HFFc6 (cell line): ENCODE data around the gene PIK3R5. TPM values are rescaled to one million over a fixed set of nuclear protein-coding genes. Genes with fewer than 3 reads are reported as not detected.

Experiments
- DNase-seq: peaks from one replicate; pipeline ENCODE4 v3.0.0-alpha.2; 2018
- H3K27ac Mint-ChIP-seq: 2 replicates; pipeline ENCODE4 v1.8.0; 2020; ENCODE audit warnings: mild to moderate bottlenecking, mixed read lengths
- H3K27me3 Mint-ChIP-seq: 2 replicates; pipeline ENCODE4 v1.8.0; 2021; ENCODE audit warnings: mild to moderate bottlenecking, moderate library complexity, mixed read lengths; ENCODE audit not compliant: insufficient read depth
- H3K36me3 Mint-ChIP-seq: 2 replicates; pipeline ENCODE4 v1.8.0; 2021; ENCODE audit warnings: low read depth, mixed read lengths
- H3K4me1 Mint-ChIP-seq: 2 replicates; pipeline ENCODE4 v1.8.0; 2020; ENCODE audit warnings: low read depth, mixed read lengths
- H3K4me3 Mint-ChIP-seq: 2 replicates; pipeline ENCODE4 v1.8.0; 2020; ENCODE audit warnings: mild to moderate bottlenecking, moderate library complexity, mixed read lengths
- H3K9me3 Mint-ChIP-seq: 2 replicates; pipeline ENCODE4 v1.8.0; 2020; ENCODE audit warnings: mild to moderate bottlenecking, mixed read lengths
- long read RNA-seq: library from polyadenylated mRNA; unstranded; transcript quantifications from one replicate; pipeline ENCODE4 v2.0.0, GENCODE V29; 2019
- total RNA-seq, 6 experiments: library from RNA; stranded (reverse); fragmentation: NEBNext Ultra II Directional; extraction: Animal tissue kit (Norgen Biotek cat#: 25700); gene quantifications; 2 replicates in 1 of 6; 3 replicates in 5 of 6; pipeline ENCODE4 v1.2.3, GENCODE V29; 2021
- TF ChIP-seq, protein P1 (sequence below): fragments of 200-600 bp; sonication (generic); IDR thresholded peaks from 2 replicates; pipeline ENCODE4 v1.5.0; 2021; ENCODE audit warnings: antibody characterized with exemption, mild to moderate bottlenecking

The PIK3R5 gene, protein sequence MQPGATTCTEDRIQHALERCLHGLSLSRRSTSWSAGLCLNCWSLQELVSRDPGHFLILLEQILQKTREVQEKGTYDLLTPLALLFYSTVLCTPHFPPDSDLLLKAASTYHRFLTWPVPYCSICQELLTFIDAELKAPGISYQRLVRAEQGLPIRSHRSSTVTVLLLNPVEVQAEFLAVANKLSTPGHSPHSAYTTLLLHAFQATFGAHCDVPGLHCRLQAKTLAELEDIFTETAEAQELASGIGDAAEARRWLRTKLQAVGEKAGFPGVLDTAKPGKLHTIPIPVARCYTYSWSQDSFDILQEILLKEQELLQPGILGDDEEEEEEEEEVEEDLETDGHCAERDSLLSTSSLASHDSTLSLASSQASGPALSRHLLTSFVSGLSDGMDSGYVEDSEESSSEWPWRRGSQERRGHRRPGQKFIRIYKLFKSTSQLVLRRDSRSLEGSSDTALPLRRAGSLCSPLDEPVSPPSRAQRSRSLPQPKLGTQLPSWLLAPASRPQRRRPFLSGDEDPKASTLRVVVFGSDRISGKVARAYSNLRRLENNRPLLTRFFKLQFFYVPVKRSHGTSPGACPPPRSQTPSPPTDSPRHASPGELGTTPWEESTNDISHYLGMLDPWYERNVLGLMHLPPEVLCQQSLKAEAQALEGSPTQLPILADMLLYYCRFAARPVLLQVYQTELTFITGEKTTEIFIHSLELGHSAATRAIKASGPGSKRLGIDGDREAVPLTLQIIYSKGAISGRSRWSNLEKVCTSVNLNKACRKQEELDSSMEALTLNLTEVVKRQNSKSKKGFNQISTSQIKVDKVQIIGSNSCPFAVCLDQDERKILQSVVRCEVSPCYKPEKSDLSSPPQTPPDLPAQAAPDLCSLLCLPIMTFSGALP
- not detected for total RNA-seq
- long read RNA-seq: 0 reads

DNA sequence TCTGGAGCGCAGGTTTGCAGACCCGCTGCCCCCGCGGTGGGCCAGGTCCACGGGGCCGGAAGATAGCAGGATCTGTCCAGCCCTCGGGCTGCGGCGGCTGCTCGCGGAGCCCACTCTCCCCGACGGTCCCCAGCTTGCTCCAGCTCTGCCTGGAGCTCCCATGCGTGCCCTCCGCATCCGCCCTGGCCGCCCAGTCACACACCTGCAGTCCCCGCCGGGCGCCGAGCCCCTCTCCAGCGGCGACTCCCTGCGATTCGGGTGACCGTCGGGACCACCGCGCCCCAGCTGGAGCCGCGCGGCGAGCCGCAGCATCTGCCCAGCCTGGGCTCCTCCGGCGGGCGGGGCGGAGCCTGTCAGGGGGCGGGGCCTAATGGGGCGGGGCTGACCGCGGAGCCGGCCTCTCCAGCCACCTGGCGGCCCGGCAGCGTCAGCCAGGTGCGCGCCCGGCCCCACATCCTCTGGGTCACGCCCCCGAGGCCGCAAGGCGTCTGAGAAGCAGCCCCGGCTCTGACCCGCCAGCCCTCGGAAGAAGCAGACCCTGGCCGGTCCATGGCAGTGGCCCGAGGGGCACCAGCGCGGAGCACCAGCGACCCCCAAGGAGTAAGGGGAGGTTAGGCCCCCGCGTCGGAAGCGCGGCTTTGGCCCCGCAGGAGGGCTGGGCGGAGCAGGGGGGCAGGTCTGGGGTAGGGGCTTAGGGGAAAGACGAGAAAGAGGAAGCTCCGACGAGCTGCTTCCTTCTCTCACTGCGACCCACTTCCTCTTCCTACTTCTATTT is at the start of gene PIK3R5:
TSS of gene PIK3R5 (minus strand) at position 314 of the 775 bp plus-strand sequence. CDS start 54,213 bp downstream, outside the sequence.
- H3K4me1 Mint-ChIP-seq: no peaks in the 10 kb centered on the region
- H3K36me3 Mint-ChIP-seq: peaks cover 5% of the 10 kb centered on the region
- no peak within 1 kb of the TSS for H3K27ac Mint-ChIP-seq
- H3K4me3 Mint-ChIP-seq: no peak within 1 kb of the TSS
- DNase-seq: no peak
- TF ChIP-seq, protein P1, sequence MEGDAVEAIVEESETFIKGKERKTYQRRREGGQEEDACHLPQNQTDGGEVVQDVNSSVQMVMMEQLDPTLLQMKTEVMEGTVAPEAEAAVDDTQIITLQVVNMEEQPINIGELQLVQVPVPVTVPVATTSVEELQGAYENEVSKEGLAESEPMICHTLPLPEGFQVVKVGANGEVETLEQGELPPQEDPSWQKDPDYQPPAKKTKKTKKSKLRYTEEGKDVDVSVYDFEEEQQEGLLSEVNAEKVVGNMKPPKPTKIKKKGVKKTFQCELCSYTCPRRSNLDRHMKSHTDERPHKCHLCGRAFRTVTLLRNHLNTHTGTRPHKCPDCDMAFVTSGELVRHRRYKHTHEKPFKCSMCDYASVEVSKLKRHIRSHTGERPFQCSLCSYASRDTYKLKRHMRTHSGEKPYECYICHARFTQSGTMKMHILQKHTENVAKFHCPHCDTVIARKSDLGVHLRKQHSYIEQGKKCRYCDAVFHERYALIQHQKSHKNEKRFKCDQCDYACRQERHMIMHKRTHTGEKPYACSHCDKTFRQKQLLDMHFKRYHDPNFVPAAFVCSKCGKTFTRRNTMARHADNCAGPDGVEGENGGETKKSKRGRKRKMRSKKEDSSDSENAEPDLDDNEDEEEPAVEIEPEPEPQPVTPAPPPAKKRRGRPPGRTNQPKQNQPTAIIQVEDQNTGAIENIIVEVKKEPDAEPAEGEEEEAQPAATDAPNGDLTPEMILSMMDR: no peak
- H3K27me3 Mint-ChIP-seq: peaks cover 2% of the 10 kb centered on the region
- peaks cover 44% of the 10 kb centered on the region for H3K9me3 Mint-ChIP-seq

DNA sequence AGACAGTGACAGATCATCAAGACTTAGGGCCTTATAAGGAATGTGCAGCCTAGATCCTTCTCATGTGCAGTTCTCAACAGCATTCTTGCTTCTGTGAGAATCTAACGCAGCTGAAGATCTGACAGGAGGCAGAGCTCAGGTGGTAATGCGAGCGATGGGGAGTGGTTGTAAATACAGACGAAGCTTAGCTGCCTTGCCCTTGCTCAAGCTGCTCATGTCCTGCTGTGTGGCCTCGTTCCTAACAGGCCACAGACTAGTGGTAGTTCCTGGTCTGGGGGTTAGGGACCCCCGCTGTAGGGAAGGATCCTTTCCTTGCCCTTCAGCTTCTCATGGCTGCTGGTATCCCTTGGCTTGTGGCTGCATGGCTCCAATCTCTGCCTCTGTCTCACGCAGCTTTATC is 45.5 kb upstream of the PIK3R5 start:
- Mint-ChIP-seq H3K27me3 (no peaks in the 10 kb centered on the region; the same call in none of the 2 replicates), H3K4me3 (no peak overlapping the region), H3K4me1 (no peaks in the 10 kb centered on the region), H3K9me3 (no peaks in the 10 kb centered on the region; the same call in none of the 2 replicates), H3K36me3 (no peaks in the 10 kb centered on the region), H3K27ac (no peak overlapping the region)
- DNase-seq: no peak
- TF ChIP-seq, protein P1: no peak

DNA sequence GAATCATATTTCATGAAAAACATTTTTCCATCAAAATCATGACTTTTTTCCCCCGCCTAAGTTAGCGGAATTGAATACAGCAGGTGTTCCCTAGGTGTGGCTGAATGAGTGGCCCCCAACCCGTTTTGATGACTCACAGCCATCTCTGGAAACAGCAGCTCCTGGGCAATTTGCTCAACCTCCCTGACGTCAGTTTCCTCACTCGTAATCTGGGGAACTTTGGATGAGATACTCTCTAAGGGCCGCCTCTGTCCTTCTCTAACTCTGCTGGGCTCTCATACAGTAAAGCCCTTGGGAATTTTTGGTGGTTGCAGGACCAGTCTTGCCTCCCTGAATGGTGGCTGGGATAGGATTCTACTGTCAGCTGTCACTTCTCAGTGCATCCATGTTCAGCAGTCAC is 44.2 kb upstream of the PIK3R5 start:
- Mint-ChIP-seq H3K36me3 (0 out of 2 replicates have a peak, but pooled peaks cover 3% of the 10 kb centered on the region), H3K4me1 (no peaks in the 10 kb centered on the region), H3K27ac (no peak overlapping the region), H3K27me3 (peaks cover 7% of the 10 kb centered on the region), H3K9me3 (no peaks in the 10 kb centered on the region; the same call in none of the 2 replicates), H3K4me3 (no peak overlapping the region)
- DNase-seq: no peak
- TF ChIP-seq, protein P1: no peak

DNA sequence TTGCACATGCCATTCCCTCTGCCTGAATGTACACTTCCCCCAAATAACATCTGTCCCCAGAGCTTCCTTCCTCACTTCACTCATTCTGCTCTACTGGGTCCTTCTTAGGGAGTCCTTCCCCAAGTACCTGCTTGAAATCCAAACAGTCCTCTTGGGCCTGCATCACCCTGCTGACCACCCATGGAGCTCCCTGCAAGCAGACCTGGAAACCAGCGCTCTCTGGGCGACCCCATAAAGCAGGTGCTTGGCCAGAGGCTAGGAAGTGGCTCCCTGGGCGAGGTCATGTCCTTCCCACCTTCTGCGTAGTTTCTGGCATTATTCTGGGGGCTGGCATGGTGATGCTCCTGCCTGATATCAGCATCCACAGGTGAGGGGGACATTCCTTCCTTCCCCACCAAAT is 43.6 kb upstream of the PIK3R5 start:
- no peaks in the 10 kb centered on the region for H3K4me1 Mint-ChIP-seq
- H3K9me3 Mint-ChIP-seq: no peaks in the 10 kb centered on the region; the same call in none of the 2 replicates
- H3K27me3 Mint-ChIP-seq: peaks cover 8% of the 10 kb centered on the region
- no peak overlapping the region for H3K4me3 Mint-ChIP-seq
- DNase-seq: no peak
- H3K36me3 Mint-ChIP-seq: 0 out of 2 replicates have a peak, but pooled peaks cover 3% of the 10 kb centered on the region
- TF ChIP-seq, protein P1: no peak
- no peak overlapping the region for H3K27ac Mint-ChIP-seq
